SU-DHL-6 (cell line): ENCODE data around the gene AMMECR1L.

Experiments used
- EZH2phosphoT487 ChIP-seq: fragments of 200-600 bp; sonication (generic), shearing (Covaris generic); conservative IDR thresholded peaks from 2 replicates; pipeline ENCODE4 v1.6.1; 2018; ENCODE audit warnings: mild to moderate bottlenecking, antibody characterized with exemption, low read length, moderate library complexity, mixed read lengths
- TF ChIP-seq, protein P1 (sequence below): fragments of 200-600 bp; sonication (generic); IDR thresholded peaks from one replicate; pipeline ENCODE4 v1.5.1; 2017; ENCODE audit warnings: antibody characterized with exemption, mild to moderate bottlenecking, low read length, moderate library complexity; ENCODE audit not compliant: insufficient read depth, poor library complexity, severe bottlenecking

DNA sequence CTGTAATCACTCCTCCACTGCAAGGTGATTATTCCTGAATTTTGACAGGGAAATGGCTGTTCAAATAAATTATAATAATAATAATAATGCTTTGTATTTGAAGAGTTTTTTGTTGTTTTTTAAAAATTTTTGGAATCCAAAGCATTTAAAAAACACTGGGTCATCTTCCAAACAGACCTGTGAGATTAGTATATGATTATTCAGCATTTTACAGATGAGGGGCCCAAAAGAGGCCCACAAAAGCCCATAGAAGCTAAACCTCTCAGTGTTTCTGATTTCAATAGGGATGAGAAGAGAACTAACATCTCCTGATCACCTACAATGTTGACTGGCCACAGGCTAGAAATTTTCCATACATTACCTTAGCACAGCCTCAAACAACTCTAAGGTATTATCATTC, 19.8 kb downstream of the AMMECR1L start:
- TF ChIP-seq, protein P1, sequence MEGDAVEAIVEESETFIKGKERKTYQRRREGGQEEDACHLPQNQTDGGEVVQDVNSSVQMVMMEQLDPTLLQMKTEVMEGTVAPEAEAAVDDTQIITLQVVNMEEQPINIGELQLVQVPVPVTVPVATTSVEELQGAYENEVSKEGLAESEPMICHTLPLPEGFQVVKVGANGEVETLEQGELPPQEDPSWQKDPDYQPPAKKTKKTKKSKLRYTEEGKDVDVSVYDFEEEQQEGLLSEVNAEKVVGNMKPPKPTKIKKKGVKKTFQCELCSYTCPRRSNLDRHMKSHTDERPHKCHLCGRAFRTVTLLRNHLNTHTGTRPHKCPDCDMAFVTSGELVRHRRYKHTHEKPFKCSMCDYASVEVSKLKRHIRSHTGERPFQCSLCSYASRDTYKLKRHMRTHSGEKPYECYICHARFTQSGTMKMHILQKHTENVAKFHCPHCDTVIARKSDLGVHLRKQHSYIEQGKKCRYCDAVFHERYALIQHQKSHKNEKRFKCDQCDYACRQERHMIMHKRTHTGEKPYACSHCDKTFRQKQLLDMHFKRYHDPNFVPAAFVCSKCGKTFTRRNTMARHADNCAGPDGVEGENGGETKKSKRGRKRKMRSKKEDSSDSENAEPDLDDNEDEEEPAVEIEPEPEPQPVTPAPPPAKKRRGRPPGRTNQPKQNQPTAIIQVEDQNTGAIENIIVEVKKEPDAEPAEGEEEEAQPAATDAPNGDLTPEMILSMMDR, result no peak
- no peak for TF ChIP-seq EZH2phosphoT487
